Ishikawa (cell line): ENCODE data around the gene PPARG.

Source experiments
- CEBPB ChIP-seq: IDR thresholded peaks from 2 replicates; pipeline ENCODE4 v1.6.1; 2012
- CREB1 ChIP-seq: IDR thresholded peaks from 2 replicates; pipeline ENCODE4 v1.6.1; 2012; ENCODE audit warnings: low read depth
- EGR1 ChIP-seq: IDR thresholded peaks from 2 replicates; pipeline ENCODE4 v1.6.1; 2012
- EP300 ChIP-seq: IDR thresholded peaks from 2 replicates; pipeline ENCODE4 v1.6.1; 2012; ENCODE audit warnings: borderline replicate concordance
- FOXM1 ChIP-seq: IDR thresholded peaks from 2 replicates; pipeline ENCODE4 v1.6.1; 2012; ENCODE audit warnings: low read depth, borderline replicate concordance
- MAX ChIP-seq: IDR thresholded peaks from 2 replicates; pipeline ENCODE4 v1.6.1; 2012
- NFIC ChIP-seq: IDR thresholded peaks from 2 replicates; pipeline ENCODE4 v1.6.1; 2012
- RAD21 ChIP-seq: IDR thresholded peaks from 2 replicates; pipeline ENCODE4 v1.6.1; 2012; ENCODE audit warnings: low read depth
- REST ChIP-seq: IDR thresholded peaks from 2 replicates; pipeline ENCODE4 v1.6.1; 2012; ENCODE audit warnings: low read depth, mild to moderate bottlenecking
- TAF1 ChIP-seq: IDR thresholded peaks from 2 replicates; pipeline ENCODE4 v1.6.1; 2012; ENCODE audit warnings: low read depth, mild to moderate bottlenecking
- TCF12 ChIP-seq: IDR thresholded peaks from 2 replicates; pipeline ENCODE4 v1.6.1; 2012; ENCODE audit warnings: low read depth
- TEAD4 ChIP-seq: IDR thresholded peaks from 2 replicates; pipeline ENCODE4 v1.6.1; 2012
- USF1 ChIP-seq: IDR thresholded peaks from 2 replicates; pipeline ENCODE4 v1.6.1; 2012
- YY1 ChIP-seq: IDR thresholded peaks from 2 replicates; pipeline ENCODE4 v1.6.1; 2012; ENCODE audit warnings: low read depth
- ZBTB7A ChIP-seq: IDR thresholded peaks from 2 replicates; pipeline ENCODE4 v1.6.1; 2012; ENCODE audit warnings: low read depth

PPARG gene

GRCh38 chr3:12369029-12369428 is 80.2 kb downstream of the PPARG start:
- TF ChIP-seq REST = no peak
- no peak for TF ChIP-seq TCF12
- no peak for TF ChIP-seq RAD21
- no peak for TF ChIP-seq CREB1

- TF ChIP-seq TEAD4 (no peak), YY1 (no peak), EP300 (no peak), CEBPB (no peak), TCF12 (no peak), ZBTB7A (no peak), EGR1 (no peak), NFIC (no peak), TAF1 (no peak), CREB1 (no peak), REST (no peak)
Measured at GRCh38 chr3:12369598-12369997, 80.7 kb downstream of the PPARG start.

GRCh38 chr3:12370758-12371157 is 81.9 kb downstream of the PPARG start:
- no peak for TF ChIP-seq CEBPB
- TF ChIP-seq EGR1 = no peak
- TF ChIP-seq YY1 = no peak
- TF ChIP-seq RAD21 = no peak
- TF ChIP-seq FOXM1 = no peak
- no peak for TF ChIP-seq EP300
- TF ChIP-seq NFIC = no peak
- TF ChIP-seq REST = no peak
- no peak for TF ChIP-seq MAX
- TF ChIP-seq CREB1 = no peak
- TF ChIP-seq TCF12 = no peak
- TF ChIP-seq TEAD4 = no peak
- no peak for TF ChIP-seq TAF1
- no peak for TF ChIP-seq ZBTB7A
- no peak for TF ChIP-seq USF1

GRCh38 chr3:12371525-12372140 is 82.8 kb downstream of the PPARG start:
- TF ChIP-seq EP300 = no peak
- no peak for TF ChIP-seq NFIC
- no peak for TF ChIP-seq MAX
- TF ChIP-seq YY1 = no peak
- TF ChIP-seq TEAD4 = no peak
- TF ChIP-seq EGR1 = no peak
- no peak for TF ChIP-seq USF1
- no peak for TF ChIP-seq FOXM1
- no peak for TF ChIP-seq ZBTB7A
- TF ChIP-seq TAF1 = no peak
- no peak for TF ChIP-seq CEBPB
- no peak for TF ChIP-seq RAD21
- TF ChIP-seq CREB1 = no peak
- no peak for TF ChIP-seq REST
- no peak for TF ChIP-seq TCF12
